HG02840 (cell line): ENCODE measurements around the gene FRY.

Experiments
- ATAC-seq: cut with Tn5 transposase; IDR thresholded peaks from one replicate; pipeline ENCODE4 v1.9.1; 2021; ENCODE audit warnings: mild to moderate bottlenecking, moderate library complexity, moderate number of reproducible peaks; ENCODE audit not compliant: unreplicated experiment, low FRiP score

Gene FRY

GRCh38 chr13:32317716-32318465 is 286.3 kb downstream of the FRY start:
- no peak for ATAC-seq

- ATAC-seq = no peak
These were observed 289.0 kb downstream of the FRY start for GRCh38 chr13:32320528-32320927.

GRCh38 chr13:32323912-32324311 is 292.3 kb downstream of the FRY start:
- ATAC-seq = no peak

GRCh38 chr13:32330441-32330840 is 298.9 kb downstream of the FRY start:
- no peak for ATAC-seq

GRCh38 chr13:32334671-32335070 is 303.1 kb downstream of the FRY start:
- no peak for ATAC-seq

- no peak for ATAC-seq
These were observed 309.3 kb downstream of the FRY start for GRCh38 chr13:32340914-32341313.

- no peak for ATAC-seq
These were observed 316.1 kb downstream of the FRY start for GRCh38 chr13:32347651-32348050.
